Natural killer cell (primary cell): Measurements from ENCODE around the gene CDCP2. TPM values are rescaled to one million over a fixed set of nuclear protein-coding genes. Genes with fewer than 3 reads are reported as not detected.

Experiments
- ATAC-seq, 3 donors: fragments of 150-1000 bp in 2 of 3; fragments of 200-7000 bp in 1 of 3; cut with Tn5 transposase; 1 replicate in 1 of 3; 2 replicates in 2 of 3; pipeline ENCODE4 v1.10.0; 2021; ENCODE audit warnings: mild to moderate bottlenecking in 2 of 3, moderate library complexity in 2 of 3
- DNase-seq, 2 donors: peaks; one replicate each; pipeline versions ENCODE4 v3.0.0 to v3.0.0-alpha.2; 2013 to 2021; ENCODE audit warnings: mixed read lengths in 1 of 2
- H3K27ac ChIP-seq: one replicate; pipeline ENCODE4 v1.5.1; 2013; ENCODE audit warnings: mild to moderate bottlenecking, low read length
- H3K27me3 ChIP-seq: one replicate; pipeline ENCODE4 v1.6.1; 2013; ENCODE audit warnings: low read length; ENCODE audit not compliant: control insufficient read depth, insufficient read depth
- H3K36me3 ChIP-seq: one replicate; pipeline ENCODE4 v1.6.1; 2013; ENCODE audit warnings: low read length; ENCODE audit not compliant: control insufficient read depth, insufficient read depth
- H3K4me1 ChIP-seq: one replicate; pipeline ENCODE4 v1.6.1; 2013; ENCODE audit warnings: low read length; ENCODE audit not compliant: control insufficient read depth, insufficient read depth
- H3K4me3 ChIP-seq: one replicate; pipeline ENCODE4 v1.5.1; 2013; ENCODE audit warnings: low read length
- H3K9me3 ChIP-seq: one replicate; pipeline ENCODE4 v1.6.1; 2013; ENCODE audit warnings: low read length; ENCODE audit not compliant: control insufficient read depth, insufficient read depth
- H3K27ac Mint-ChIP-seq, 2 donors: one replicate each; pipeline ENCODE4 v1.8.0; 2022; ENCODE audit warnings: mild to moderate bottlenecking in 2 of 2, mixed read lengths in 2 of 2, moderate library complexity in 1 of 2
- H3K27me3 Mint-ChIP-seq, 2 donors: one replicate each; pipeline ENCODE4 v1.8.0; 2022; ENCODE audit warnings: low read depth in 2 of 2, mixed read lengths in 2 of 2
- H3K36me3 Mint-ChIP-seq: one replicate; pipeline ENCODE4 v1.8.0; 2022; ENCODE audit warnings: mixed read lengths
- H3K4me1 Mint-ChIP-seq, 2 donors: one replicate each; pipeline ENCODE4 v1.8.0; 2022; ENCODE audit warnings: mixed read lengths in 2 of 2
- H3K4me3 Mint-ChIP-seq: one replicate; pipeline ENCODE4 v1.8.0; 2022; ENCODE audit warnings: mild to moderate bottlenecking, moderate library complexity, mixed read lengths
- H3K9me3 Mint-ChIP-seq, 2 donors: one replicate each; pipeline ENCODE4 v1.8.0; 2022; ENCODE audit warnings: mixed read lengths in 2 of 2
- CTCF ChIP-seq: fragments of 200-600 bp; IDR thresholded peaks from one replicate; pipeline ENCODE4 v1.8.0; 2022; ENCODE audit warnings: antibody characterized with exemption
- WGBS: methylation state at CpG from one replicate; pipeline ENCODE4 v1.1.7; 2013; ENCODE audit warnings: missing lambda C conversion rate; ENCODE audit not compliant: insufficient coverage; 5-methylcytosine and 5-hydroxymethylcytosine counted together
- intact Hi-C: fragments of 100-400 bp; cut with micrococcal nuclease; formaldehyde crosslinking; loops from one replicate; pipeline ENCODE4 v1.14.2; 2022
- total RNA-seq, 4 donors: library from RNA; stranded (reverse); fragments of 120-200 nt in 1 of 4; gene quantifications; one replicate each; pipeline versions ENCODE4 v1.2.3 to v1.2.4, GENCODE V29; 2013 to 2022

The CDCP2 gene
- total RNA-seq, 3 donors from 2014 or later (not counting 1 experiment from before 2014, with no cell fraction given) = 0.30 TPM; not detected in 2

- no peaks in the 10 kb centered on the region for H3K4me1 ChIP-seq
- Mint-ChIP-seq H3K27ac (no peak overlapping the region), H3K4me3 (no peak overlapping the region), H3K4me1 (no peaks in the 10 kb centered on the region), H3K27me3 (peaks cover 3 to 6% of the 10 kb centered on the region in 2 donors), H3K36me3 (no peaks in the 10 kb centered on the region), H3K9me3 (no peaks in the 10 kb centered on the region)
- no peak for ATAC-seq
- DNase-seq = no peak
- H3K36me3 ChIP-seq = no peaks in the 10 kb centered on the region
- H3K27ac ChIP-seq = no peak overlapping the region
- WGBS = 76% methylated on average over 2 of the region's 2 CpGs
- no peaks in the 10 kb centered on the region for H3K9me3 ChIP-seq
- TF ChIP-seq CTCF = no peak
- H3K27me3 ChIP-seq = no peaks in the 10 kb centered on the region
- H3K4me3 ChIP-seq = no peak overlapping the region
- intact Hi-C loops = loop anchor here (10.0 kb wide), 1 partner anchor 275 kb away; the partner anchor contains the start of gene SSBP3
Measured at GRCh38 chr1:54129858-54130257, 22.9 kb downstream of the CDCP2 start.

- Histone ChIP-seq H3K4me1 (no peaks in the 10 kb centered on the region), H3K4me3 (no peak overlapping the region), H3K27ac (no peak overlapping the region), H3K27me3 (no peaks in the 10 kb centered on the region), H3K9me3 (no peaks in the 10 kb centered on the region), H3K36me3 (no peaks in the 10 kb centered on the region)
- intact Hi-C loops = loop anchor here (10.0 kb wide), 1 partner anchor 277 kb away; the partner anchor contains the start of gene SSBP3
- Mint-ChIP-seq H3K9me3 (no peaks in the 10 kb centered on the region), H3K4me1 (no peaks in the 10 kb centered on the region), H3K36me3 (no peaks in the 10 kb centered on the region), H3K27ac (no peak overlapping the region), H3K27me3 (peaks cover 3 to 6% of the 10 kb centered on the region in 2 donors), H3K4me3 (no peak overlapping the region)
- TF ChIP-seq CTCF = no peak
- ATAC-seq (no peak), DNase-seq (no peak)
- 83% methylated on average over 7 of the region's 7 CpGs for WGBS
Measured at GRCh38 chr1:54127594-54128300, 25.1 kb downstream of the CDCP2 start.

- H3K36me3 ChIP-seq = no peaks in the 10 kb centered on the region
- H3K27me3 ChIP-seq = no peaks in the 10 kb centered on the region
- H3K4me1 ChIP-seq = peaks cover 7% of the 10 kb centered on the region
- WGBS = 97% methylated on average over 3 of the region's 3 CpGs
- no peaks in the 10 kb centered on the region for H3K9me3 ChIP-seq
- no peak overlapping the region for H3K4me3 Mint-ChIP-seq
- H3K9me3 Mint-ChIP-seq = no peaks in the 10 kb centered on the region
- intact Hi-C loops = loop anchor here (10.0 kb wide), 1 partner anchor 278 kb away; the partner anchor contains the start of gene SSBP3
- peaks cover 5% of the 10 kb centered on the region in 2 donors for H3K4me1 Mint-ChIP-seq
- H3K27ac Mint-ChIP-seq = no peak overlapping the region
- peaks cover 2 to 7% of the 10 kb centered on the region in 2 donors for H3K27me3 Mint-ChIP-seq
- no peak for DNase-seq
- no peak for ATAC-seq
- TF ChIP-seq CTCF = no peak
- H3K27ac ChIP-seq = no peak overlapping the region
- H3K4me3 ChIP-seq = no peak overlapping the region
- no peaks in the 10 kb centered on the region for H3K36me3 Mint-ChIP-seq
Measured at GRCh38 chr1:54126271-54126815, 26.5 kb downstream of the CDCP2 start.
